ENCODE data around the gene HSD17B7. TPM values are rescaled to one million over a fixed set of nuclear protein-coding genes. Genes with fewer than 3 reads are reported as not detected.

HSD17B7 gene
- total and polyA plus RNA-seq, 10 of the 15 experiments (the other 5 are each of a cell fraction or from before 2014, with no cell fraction given): 32.9 to 88.1 (median 36.3) TPM

DNA sequence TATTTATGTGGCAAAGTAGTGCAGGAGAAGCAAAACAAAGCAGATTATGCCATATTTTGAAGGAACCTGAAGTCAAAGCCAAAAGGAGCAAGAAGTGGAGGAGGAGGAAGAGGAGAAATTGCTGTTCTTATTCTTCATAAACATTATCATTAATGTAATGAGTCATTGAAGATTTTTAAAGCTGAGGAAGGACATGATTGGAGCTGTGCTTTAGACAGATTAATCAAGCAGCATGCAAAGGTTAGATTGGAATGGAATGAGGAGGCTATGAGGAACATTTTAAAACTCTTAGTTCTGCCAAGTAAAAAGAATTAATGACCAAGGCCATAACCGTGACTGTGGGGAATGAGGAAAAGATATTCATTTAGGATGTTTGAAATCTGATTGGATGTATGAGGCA is 33.0 kb upstream of the HSD17B7 start:
- Histone ChIP-seq H2AFZ (ENCODE audit: control insufficient read depth, low read depth, low read length) (no peak overlapping the region), H3K79me2 (ENCODE audit: control insufficient read depth, insufficient read depth, low read length) (no peaks in the 10 kb centered on the region), H3K4me3 (no peak overlapping the region), H3K9ac (ENCODE audit: control insufficient read depth, insufficient read depth, low read length) (no peak overlapping the region), H3K27ac (ENCODE audit: control insufficient read depth, insufficient read depth) (no peak overlapping the region), H3K27me3 (replicated peaks in 1 of 2; ENCODE audit: control insufficient read depth in 2 of 2, insufficient read depth in 2 of 2, low read length in 1 of 2) (no peaks in the 10 kb centered on the region), H3K9me3 (replicated peaks; ENCODE audit: control insufficient read depth, insufficient read depth, low read length) (no peaks in the 10 kb centered on the region), H4K20me1 (ENCODE audit: control insufficient read depth, insufficient read depth) (no peaks in the 10 kb centered on the region), H3K36me3 (ENCODE audit: control insufficient read depth in 2 of 2, insufficient read depth in 2 of 2, low read length in 1 of 2) (no peaks in the 10 kb centered on the region), H3K4me1 (ENCODE audit: control insufficient read depth, insufficient read depth, low read length) (no peaks in the 10 kb centered on the region), H3K4me2 (ENCODE audit: control insufficient read depth, insufficient read depth) (no peak overlapping the region)
- ChIA-PET SMC1A (ENCODE audit: uncharacterized antibody, unreplicated experiment) (no interaction called here), RAD21 (ENCODE audit: unreplicated experiment) (no interaction called here), POLR2A (no interaction called here), CTCF (no interaction called here)
- in situ Hi-C loops (cut with MboI) (no loop called here), intact Hi-C loops (cut with micrococcal nuclease; ENCODE audit: unreplicated experiment) (no loop called here)
- ATAC-seq (no peak), FAIRE-seq (no peak), DNase-seq (ENCODE audit: low read depth, low spot score) (no peak)
- BruUV-seq (replicated peaks): no TSS peak
- no peak for TF ChIP-seq KDM1A (IDR thresholded peaks at IDR 0.05; ENCODE audit: borderline replicate concordance)
- TF ChIP-seq TCF12 (IDR thresholded peaks at IDR 0.05; ENCODE audit: low read depth, low read length): no peak
- no peak for TF ChIP-seq POLR2AphosphoS5 (IDR thresholded peaks at IDR 0.05; ENCODE audit: low read length)
- TF ChIP-seq CHD4 (IDR thresholded peaks at IDR 0.05): no peak
- no peak for TF ChIP-seq ZNF24 (IDR thresholded peaks at IDR 0.05)
- no peak for TF ChIP-seq SIN3A (IDR thresholded peaks at IDR 0.05; ENCODE audit: low read depth, low read length)
- no peak for TF ChIP-seq EZH2 (IDR thresholded peaks at IDR 0.05; ENCODE audit: borderline replicate concordance, control insufficient read depth, low read depth, low read length)
- TF ChIP-seq, protein P1, sequence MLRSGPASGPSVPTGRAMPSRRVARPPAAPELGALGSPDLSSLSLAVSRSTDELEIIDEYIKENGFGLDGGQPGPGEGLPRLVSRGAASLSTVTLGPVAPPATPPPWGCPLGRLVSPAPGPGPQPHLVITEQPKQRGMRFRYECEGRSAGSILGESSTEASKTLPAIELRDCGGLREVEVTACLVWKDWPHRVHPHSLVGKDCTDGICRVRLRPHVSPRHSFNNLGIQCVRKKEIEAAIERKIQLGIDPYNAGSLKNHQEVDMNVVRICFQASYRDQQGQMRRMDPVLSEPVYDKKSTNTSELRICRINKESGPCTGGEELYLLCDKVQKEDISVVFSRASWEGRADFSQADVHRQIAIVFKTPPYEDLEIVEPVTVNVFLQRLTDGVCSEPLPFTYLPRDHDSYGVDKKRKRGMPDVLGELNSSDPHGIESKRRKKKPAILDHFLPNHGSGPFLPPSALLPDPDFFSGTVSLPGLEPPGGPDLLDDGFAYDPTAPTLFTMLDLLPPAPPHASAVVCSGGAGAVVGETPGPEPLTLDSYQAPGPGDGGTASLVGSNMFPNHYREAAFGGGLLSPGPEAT (IDR thresholded peaks at IDR 0.05; ENCODE audit: low read depth): no peak
- no peak for TF ChIP-seq ZZZ3 (IDR thresholded peaks at IDR 0.05; ENCODE audit: control insufficient read depth, insufficient read length, low read depth)
- no peak for TF ChIP-seq ZSCAN29 (IDR thresholded peaks at IDR 0.05)
- TF ChIP-seq, protein P2, sequence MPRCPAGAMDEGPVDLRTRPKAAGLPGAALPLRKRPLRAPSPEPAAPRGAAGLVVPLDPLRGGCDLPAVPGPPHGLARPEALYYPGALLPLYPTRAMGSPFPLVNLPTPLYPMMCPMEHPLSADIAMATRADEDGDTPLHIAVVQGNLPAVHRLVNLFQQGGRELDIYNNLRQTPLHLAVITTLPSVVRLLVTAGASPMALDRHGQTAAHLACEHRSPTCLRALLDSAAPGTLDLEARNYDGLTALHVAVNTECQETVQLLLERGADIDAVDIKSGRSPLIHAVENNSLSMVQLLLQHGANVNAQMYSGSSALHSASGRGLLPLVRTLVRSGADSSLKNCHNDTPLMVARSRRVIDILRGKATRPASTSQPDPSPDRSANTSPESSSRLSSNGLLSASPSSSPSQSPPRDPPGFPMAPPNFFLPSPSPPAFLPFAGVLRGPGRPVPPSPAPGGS (IDR thresholded peaks at IDR 0.05; ENCODE audit: borderline replicate concordance, insufficient read depth, low read depth, low read length, poor library complexity, severe bottlenecking): no peak
- TF ChIP-seq USF2 (IDR thresholded peaks at IDR 0.05; ENCODE audit: borderline replicate concordance, low read depth, low read length): no peak
- WGBS (ENCODE audit: insufficient coverage, insufficient replicate concordance, low lambda C conversion rate, missing lambda C conversion rate): 95% methylated on average over 1 of the region's 1 CpG

Measured in GM12878 (cell line).